Measurements from ENCODE around the gene NDUFA13.
"Not testable (repeated sequence)": the region's sequence is repeated elsewhere in the genome, so short reads cannot be mapped to it uniquely, and the experiment has no call there.

NDUFA13 gene

DNA sequence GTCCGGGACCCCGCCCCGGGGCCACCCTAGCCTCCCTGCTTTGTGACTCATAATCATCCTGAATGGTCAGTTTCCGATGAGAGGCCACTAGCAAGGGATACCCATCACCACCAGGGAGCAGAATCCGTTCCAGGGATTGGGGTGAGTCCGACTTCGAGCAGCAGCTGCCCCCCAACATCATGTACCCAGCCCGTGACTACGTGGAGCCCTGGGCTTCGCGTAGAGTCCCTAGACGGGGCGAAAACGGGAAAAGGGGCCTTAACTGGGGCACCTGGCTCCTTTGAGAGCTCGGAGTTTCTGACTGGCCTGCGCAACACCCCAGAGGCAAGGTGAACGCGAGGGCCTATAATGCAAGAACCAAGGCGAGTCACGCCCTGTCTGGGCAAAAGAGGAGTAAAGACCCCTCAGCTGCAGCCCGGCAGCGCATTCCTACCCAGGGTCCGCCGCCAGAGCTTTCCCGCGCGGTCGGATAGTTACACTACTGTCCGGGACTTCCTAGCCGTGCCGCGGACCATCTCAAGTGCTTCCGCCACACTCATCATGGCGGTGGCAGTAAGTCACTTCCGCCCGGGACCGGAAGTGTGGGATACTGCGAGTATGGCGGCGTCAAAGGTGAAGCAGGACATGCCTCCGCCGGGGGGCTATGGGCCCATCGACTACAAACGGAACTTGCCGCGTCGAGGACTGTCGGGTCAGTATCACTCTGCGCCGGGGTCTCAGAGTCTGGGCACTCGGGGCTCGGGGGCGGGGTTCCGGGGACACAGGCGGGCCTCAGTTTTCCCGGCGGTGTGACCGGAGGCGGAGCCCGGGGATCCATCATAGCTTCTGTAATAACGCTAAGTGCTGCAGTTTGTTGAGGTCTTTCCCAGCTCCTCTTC lies at the start of gene NDUFA13:
Gene NDUFA13 (plus strand): TSS at position 584 of the 878 bp plus-strand sequence. CDS start 14 bp downstream, at position 598.
- DNase-seq (ENCODE audit: low read depth in 1 of 2, low spot score in 1 of 2): peak; percentile 89 to 96

DNA sequence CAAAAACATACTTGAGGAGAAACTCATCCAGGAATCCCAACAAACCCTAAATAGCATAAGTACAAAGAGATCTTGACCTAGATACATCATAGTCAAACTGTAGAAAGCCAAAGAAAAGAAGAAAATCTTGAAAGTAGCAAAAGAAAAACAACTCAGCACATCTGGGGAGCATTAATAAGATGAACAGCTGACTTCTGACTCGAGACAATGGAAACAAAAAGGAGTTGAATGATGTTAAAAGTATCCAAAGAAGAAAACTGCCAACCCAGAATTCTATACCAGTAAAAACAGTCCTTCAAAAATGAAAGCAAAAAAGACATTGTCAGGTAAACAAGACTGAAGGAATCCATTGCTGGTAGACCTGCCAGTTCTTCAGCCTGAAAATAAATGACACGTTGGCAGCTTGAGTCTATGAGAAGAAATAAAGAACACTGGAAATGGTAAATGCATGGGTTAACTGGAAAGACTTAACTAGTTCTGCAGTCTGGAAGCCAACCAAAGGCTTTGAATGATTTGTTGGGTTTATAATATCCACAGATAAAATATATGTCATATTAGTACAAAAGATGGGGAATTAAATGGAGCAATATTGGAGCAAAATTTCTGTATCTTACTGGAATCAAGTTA lies 47.5 kb upstream of the NDUFA13 start:
- DNase-seq (ENCODE audit: low read depth in 1 of 2, low spot score in 1 of 2): no peak

DNA sequence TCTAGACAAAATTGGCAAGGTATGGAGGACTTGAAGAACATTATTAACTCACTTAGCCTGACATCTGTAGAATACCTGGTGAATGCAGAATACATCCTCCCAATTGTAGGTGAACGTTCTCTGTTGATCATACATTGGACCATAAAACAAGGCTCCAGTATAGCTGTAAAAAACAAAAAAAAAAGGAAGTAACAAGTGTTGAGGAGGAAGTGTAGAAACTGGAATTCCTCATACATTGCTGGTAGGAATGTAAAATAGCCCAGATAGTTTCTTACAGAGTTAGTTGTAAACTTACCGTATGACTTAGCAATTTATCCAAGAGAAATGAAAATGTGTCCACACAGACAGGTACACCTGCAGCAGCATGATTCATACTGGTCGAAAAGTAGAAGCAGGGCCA lies 45.4 kb upstream of the NDUFA13 start:
- DNase-seq (ENCODE audit: low read depth in 1 of 2, low spot score in 1 of 2): no peak

DNA sequence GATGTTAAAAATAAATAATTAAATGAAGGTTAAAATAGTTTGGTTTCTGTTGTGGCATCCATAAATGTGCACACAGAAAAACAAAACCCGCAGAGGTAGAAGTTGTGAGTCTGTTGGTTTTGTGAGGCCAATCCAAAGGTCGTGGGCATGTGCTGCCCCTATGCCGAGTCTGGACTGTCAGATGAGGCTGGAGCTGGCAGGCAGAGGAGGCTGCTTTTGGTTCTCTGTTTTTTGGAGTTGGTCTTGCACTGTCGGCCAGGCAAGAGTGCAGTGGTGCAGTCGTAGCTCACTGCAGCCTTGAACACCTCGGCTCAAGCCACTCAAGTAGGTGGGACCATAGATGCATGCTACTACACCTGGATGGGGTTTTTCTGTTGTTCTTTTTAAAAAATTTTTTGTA lies 44.3 kb upstream of the NDUFA13 start:
- no peak for DNase-seq (ENCODE audit: low read depth in 1 of 2, low spot score in 1 of 2)

DNA sequence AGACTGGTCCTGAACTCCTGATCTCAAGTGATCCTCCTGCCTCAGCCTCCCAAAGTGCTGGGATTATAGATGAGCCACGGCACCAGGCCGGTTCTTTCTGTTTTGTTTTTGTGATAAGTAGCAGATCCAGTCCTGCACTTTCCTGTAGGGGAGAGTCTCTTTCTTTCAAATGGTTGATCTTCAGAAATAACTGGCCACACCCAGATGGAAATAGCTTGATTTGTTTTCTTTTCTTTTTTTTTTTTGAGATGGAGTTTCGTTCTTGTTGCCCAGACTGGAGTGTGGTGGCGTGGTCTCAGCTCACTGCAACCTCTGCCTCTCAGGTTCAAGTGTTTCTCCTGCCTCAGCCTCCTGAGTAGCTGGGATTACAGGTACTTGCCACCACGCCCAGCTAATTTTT lies 43.9 kb upstream of the NDUFA13 start:
- DNase-seq (ENCODE audit: low read depth in 1 of 2, low spot score in 1 of 2): not testable (repeated sequence)

DNA sequence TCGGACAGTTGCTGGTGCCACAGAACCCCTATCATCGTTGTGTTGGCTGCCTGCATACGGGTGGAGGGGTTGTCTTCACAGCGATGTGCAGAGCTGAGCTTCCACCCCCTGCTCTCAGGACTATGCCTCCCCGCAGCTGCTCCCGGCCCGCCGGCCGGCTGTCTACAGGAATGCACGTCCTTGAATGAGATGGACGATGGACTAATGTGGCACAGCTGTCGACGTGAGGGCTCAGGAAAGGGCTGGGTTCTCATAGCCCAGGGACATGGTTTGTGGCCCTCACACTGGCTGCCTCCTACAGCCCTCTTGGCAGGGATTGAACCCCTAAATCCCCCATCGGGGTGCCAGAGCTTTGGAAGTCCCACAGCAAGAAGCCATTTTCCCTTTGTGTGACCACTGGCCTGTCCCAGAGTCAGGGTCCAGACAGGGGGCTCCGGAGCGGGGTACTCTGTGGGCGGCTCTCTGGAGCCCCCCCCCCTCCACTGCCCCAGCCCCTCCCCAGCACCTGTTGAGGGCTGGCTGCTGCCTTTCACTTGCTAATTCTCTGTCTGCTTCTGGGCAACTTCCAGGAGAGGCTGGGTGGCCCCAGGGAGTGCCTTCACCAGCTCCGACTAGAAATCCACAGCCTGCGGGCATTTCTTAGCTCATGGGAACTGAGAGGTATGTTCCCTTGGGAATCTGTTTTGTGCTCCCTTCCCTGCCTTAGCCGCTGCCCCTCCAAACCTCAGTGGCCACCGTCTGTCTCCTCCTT lies 40.8 kb upstream of the NDUFA13 start:
- DNase-seq (ENCODE audit: low read depth in 1 of 2, low spot score in 1 of 2): no peak

DNA sequence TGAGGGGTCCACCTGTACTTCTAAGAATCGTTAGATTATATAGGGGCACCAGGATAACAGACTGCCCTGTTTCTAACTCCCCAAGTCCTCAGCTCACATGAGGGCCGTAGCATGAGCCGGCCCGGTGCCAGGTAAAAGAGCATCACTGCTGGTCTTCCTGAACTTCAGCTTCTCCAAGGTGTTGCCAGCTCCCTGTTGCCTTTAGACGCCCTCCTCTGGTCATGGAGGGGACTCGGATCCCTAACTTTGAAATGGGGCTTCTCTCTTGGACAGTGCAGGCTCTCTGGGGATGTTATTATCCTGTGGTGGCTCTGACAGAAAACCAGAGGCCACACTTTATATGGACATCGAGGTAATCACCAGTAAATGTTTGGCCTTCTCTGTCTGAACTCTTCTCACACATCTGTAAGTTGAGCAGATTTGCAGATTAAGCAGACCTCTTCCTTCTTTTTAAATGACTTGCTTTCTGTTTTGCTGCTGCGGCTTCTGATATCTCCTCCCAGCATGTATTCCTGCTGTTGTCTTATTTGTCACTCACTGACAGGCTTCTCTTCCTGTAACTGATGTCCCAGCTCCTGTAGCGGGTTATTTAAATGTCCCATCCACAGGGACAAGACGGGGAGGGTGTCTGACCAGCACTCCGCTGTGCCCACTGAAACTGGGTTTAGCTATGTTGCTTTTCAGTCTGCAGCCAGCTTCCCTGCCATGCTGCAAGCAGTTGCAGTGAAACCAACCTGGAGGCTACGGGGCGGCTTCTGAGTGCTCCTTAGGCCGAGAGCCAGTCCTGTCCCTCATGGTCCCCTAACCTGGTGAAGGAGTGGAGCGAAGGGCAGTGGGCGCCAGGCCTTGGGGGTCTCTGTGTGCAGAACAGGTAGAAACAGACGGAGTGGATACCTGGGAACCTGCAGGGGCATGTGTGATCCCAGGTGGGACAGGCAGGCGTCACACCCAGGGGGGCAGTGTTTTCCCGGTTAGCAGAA lies 39.9 kb upstream of the NDUFA13 start:
- no peak for DNase-seq (ENCODE audit: low read depth in 1 of 2, low spot score in 1 of 2)

DNA sequence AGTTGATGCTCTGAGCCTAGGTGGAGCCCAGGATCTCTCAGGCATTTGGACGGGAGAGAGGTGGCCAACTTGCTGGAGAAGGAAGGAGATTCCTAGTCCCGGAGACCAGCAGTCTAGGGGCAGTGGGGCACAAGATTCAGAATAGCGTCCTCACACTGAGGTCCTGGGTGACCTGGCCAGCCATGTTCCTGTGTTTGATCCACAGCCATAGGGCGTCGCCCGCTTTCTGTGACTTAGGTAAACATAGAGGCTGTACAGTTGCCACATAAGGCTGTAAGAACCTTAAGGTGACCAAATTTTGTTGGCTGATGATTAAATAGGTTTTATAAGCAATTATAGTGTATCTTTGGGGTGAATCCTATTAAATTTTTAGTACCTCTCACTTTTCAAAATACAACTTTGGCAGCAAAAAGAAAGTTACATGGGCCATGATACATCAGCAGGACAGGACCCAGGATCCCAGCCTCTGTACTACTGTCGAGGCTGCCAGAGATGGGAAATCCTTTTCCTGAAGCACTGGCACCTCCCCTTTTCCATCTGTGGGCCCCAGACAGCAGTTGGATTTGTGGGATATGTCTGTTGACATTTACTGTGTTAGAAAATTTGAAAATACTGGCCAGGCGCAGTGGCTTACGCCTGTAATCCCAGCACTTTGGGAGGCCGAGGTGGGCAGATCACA lies 38.2 kb upstream of the NDUFA13 start:
- no peak for DNase-seq (ENCODE audit: low read depth in 1 of 2, low spot score in 1 of 2)

DNA sequence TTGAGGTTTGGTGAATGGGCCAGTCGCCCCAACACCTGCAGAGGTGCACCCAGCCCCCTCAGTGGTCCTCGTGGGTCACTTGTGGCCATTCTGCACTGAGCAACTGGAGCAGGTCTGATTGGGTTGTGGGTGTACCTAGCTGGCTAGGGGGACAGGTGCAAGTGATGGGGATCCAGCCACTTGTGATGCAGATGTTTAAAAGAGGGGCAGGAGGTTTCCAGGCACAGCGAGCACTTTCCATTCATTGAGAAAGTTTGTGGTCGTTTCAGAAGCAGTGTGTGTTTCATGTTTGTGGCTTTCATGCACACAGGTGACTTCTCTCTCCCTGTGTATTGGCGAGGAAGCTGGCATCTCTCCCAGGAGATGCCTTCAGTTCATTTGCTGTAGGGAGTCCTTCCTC lies 35.3 kb upstream of the NDUFA13 start:
- DNase-seq (ENCODE audit: low read depth in 1 of 2, low spot score in 1 of 2): no peak

DNA sequence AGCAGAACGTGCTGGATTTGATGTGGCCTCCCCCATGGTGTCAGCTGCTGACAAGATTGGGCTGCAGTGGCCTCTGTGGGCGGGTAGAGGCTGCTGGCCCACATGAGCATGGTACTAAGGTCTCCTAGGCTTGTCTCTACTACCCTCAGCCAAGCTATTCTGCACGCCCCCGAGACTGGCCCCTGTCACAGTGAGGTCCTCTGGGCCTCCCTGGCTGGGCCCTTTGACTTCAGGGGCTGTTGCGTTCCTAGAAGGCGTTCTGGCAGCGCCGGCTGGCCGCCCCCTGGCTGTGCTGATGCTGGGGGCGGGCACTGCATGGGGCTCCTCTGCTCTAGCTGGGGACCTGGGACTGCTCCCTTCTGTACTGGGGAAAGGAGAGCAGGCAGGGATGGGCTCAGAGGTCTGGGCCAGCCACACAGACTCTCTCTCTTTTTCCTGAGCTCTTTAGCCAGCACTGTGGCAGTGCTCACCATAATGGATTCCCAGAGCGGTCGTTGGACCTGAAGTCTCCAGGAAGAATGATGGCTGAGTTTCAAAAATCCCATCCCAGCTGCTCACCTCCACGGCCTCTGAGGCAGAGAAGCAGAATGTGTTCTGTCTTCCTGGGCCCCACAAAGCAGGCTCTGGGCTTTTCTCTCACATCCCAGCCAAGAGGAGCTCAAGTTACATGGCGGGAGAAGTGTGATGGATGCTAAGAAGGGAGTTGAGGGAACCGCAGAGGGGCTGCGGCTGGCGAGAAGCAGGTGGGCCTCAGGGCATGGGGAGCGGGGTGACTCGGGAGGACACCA lies 33.0 kb upstream of the NDUFA13 start:
- no peak for DNase-seq (ENCODE audit: low read depth in 1 of 2, low spot score in 1 of 2)

DNA sequence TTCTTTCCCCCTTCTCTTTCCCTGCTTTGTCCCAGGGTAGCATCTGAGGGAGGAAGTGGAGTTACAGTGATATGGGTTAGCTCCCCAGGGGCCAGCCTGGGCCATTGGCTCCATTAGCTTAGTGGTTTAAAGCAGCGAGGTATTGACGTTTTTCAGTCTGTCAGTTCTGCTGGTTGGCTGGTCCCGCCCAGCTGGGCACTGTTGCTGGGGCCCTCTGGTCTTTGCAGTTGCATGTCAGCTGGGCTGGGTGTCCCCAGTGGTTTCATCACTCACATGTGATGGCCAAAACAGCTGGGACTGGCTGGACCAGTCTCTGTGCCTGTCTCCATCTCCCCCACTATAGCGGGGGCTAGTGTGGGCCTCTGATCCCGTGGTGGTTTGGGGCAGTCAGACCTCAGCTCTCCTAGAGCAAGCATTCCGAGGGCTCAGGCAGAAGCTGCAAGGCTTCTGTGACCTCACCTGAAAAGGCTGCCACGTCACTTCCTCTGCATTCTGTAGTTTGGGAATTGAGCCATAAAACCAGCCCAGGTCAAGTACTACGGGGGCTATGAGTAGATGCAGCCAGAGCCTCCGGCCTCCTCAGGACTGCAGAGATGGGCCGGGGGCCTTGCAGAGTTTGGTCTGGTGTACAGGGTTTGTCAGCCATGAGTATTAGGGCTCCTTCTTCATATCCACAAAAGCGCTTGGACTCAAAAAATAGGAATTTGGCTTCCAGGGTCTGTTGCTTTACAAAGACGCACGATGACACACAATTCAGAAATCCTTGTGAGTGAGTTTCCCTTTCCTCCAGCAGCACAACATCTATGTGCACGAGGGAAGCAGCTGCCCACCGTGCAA lies 30.6 kb upstream of the NDUFA13 start:
- DNase-seq (ENCODE audit: low read depth in 1 of 2, low spot score in 1 of 2): no peak

DNA sequence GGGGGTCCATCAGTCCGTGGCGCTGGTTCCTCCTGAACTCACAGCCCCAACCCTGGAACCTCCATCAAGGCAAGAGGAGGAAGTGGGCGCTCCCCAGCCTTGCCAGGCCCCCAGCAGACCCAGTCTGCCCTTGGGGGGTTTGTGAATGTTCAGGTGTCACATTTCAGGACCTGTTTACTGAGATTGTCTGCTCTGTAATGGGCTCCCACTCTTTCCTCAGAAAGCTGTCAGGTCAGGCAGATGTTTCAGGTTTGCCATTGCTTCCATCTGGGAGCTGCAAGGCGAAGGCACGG lies 30.1 kb upstream of the NDUFA13 start:
- no peak for DNase-seq (ENCODE audit: low read depth in 1 of 2, low spot score in 1 of 2)

DNA sequence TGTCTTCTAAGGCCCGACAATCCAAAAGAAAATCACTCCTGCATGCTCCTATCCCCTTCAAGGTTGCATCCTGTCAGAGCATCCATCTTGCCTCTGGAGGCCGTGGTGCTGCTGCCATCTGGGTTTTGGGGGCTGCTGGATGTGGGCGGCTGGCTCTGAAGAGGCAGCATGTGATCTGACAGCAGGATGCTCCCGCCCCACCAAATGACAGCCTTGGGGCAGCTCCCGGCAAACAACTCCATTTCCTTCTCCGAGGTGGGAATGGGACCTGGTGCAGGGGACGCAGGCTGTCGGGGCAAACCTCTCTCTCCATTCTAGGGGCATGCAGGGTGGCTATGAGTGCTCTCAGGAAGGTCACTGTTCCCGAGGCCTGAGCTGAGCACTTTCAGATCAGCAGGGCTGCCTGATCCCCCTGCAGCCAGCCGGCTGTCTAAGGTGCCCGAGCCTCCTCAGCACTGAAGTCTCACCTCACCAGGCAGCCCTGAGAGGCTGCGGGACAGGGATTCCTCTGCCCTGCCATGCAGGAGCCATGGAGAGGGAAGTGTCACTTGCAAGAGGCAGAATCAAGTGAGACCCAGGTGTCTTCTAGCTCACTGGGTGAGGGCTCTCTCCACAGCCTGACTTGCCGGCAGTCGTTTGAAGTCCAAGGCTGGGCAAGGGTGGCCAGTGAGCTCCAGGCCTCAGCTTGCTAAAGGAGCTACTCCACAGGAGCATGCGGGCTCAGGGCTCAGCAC lies 29.5 kb upstream of the NDUFA13 start:
- DNase-seq (ENCODE audit: low read depth in 1 of 2, low spot score in 1 of 2): no peak

DNA sequence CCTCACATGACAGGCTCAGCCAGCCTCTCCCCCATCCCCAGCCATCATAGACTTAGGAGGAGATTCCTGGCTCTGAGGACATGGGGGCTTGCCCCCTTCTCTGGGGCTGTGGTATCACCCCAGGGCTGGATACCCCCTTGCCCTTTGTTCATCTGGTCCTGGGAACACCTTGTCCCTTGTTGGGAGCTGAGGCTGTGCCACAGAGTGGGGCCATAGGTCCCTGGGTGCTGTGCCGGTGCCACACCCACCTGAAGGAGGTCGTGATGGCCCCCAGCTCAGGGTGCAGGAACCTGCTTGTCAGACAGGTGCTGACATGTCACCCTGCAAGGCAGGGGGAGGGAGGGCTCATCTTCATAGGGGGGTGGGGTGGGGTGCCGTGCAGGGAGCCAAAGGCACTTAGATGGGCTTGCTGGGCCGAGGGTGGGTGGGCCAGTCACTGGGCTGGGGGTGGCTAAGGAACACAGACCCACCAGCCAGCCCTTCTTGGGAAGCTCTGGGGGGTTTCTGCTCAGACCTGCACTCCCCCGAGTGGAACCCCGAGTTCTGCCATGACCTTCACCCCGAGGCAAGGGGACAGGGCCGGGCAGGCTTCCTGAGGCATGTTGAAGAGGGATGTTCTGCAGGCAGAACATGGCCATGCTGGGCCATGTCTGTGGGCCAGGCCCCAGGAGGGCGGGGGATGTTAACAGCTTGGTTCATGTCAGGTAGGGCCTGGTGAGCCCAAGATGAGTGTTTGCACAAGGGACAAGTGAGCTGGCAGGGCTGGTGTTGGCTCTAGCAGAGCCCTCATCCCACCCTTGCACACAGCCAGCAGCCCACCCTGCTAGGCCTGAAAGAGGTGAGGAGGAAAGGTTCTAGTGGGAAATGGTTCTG lies 28.7 kb upstream of the NDUFA13 start:
- DNase-seq (ENCODE audit: low read depth in 1 of 2, low spot score in 1 of 2): no peak

DNA sequence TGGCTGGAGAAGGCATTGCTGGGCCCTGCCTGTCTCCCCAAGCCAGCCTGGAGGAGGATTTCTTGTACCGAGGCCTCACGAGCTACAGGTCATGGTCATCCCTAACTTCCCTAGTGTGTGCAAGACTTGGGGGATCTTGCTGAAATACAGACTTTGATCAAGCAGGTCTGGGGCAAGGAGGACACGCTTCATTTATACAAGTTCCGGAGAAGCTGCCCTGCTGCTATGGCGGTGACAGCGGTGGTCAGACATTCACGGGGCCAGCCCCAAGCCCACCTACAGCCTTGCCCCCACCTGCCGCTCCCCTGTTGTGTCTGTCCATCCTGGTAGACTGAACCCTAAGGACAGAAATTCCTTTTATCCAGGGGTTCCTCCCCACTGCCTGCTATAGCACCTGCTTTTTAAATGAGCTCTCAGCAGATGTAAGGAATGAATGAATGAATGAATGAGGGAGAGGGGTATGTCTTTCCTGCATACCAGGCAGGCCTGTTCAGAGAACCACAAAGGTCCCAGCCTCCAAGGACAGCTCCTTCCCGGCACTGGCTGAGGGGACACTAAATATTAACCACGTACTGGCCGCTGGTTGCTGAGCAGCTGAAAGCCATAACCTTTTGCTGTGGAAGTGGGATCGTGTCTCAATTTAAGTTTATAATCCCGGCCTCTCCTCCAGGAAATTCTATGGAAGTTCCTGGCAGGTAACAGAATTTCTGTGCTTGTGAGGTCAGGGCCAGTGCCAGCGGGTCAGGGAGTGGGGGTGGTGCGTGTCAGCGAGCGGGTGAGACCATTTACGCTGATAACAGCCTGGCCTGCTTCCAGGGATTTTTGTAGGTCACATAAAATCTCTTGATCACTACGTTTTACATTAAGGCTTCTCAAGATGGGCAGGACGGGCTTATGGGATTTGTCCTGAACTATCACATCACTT lies 27.8 kb upstream of the NDUFA13 start:
- DNase-seq (ENCODE audit: low read depth in 1 of 2, low spot score in 1 of 2): no peak
